ENCODE results near the gene SCP2. TPM values are rescaled to one million over a fixed set of nuclear protein-coding genes. Genes with fewer than 3 reads are reported as not detected.

Gene SCP2
- total RNA-seq, 1 donor from 2014 or later = 89.8 TPM

GRCh38 chr1:53037159-53037558 is 110.1 kb downstream of the SCP2 start:
- TF ChIP-seq CTCF (IDR thresholded peaks at IDR 0.05; ENCODE audit: insufficient read depth, low read depth, low read length) = no peak
- H3K27ac ChIP-seq (ENCODE audit: low read depth, low read length) = no peak overlapping the region
- Mint-ChIP-seq H3K9me3 (ENCODE audit: unreplicated experiment) (no peaks in the 10 kb centered on the region), H3K4me1 (ENCODE audit: low read depth, unreplicated experiment) (no peaks in the 10 kb centered on the region), H3K36me3 (ENCODE audit: low read depth, unreplicated experiment) (peaks cover 13% of the 10 kb centered on the region), H3K4me3 (ENCODE audit: unreplicated experiment) (no peak overlapping the region), H3K27ac (ENCODE audit: unreplicated experiment) (no peak overlapping the region), H3K27me3 (ENCODE audit: low read depth, unreplicated experiment) (no peaks in the 10 kb centered on the region)
- H3K4me2 ChIP-seq (ENCODE audit: low read length) = no peak overlapping the region
- no peak overlapping the region for H3K4me3 ChIP-seq (ENCODE audit: insufficient read depth, low read depth, low read length)
- no peaks in the 10 kb centered on the region for H4K20me1 ChIP-seq (ENCODE audit: insufficient read depth, low read length)
- FAIRE-seq = no peak
- peaks cover 11% of the 10 kb centered on the region for H3K36me3 ChIP-seq (ENCODE audit: insufficient read depth, low read length)
- H3K4me1 ChIP-seq (ENCODE audit: insufficient read depth, low read length) = no peaks in the 10 kb centered on the region
- no peak for DNase-seq (ENCODE audit: low read depth)
- no peaks in the 10 kb centered on the region for H3K9me3 ChIP-seq (ENCODE audit: insufficient read depth, low read depth, low read length)
- no peak overlapping the region for H2AFZ ChIP-seq (ENCODE audit: low read depth, low read length)
- no peaks in the 10 kb centered on the region for H3K27me3 ChIP-seq (ENCODE audit: insufficient read depth, low read length)
- no peaks in the 10 kb centered on the region for H3K79me2 ChIP-seq (ENCODE audit: insufficient read depth, low read length)
- H3K9ac ChIP-seq (ENCODE audit: low read length) = no peak overlapping the region

GRCh38 chr1:53038566-53038965 is 111.5 kb downstream of the SCP2 start:
- DNase-seq (ENCODE audit: low read depth) = no peak
- TF ChIP-seq EZH2 (IDR thresholded peaks at IDR 0.05; ENCODE audit: insufficient read depth, low read length) = no peak
- no peak for TF ChIP-seq CTCF (IDR thresholded peaks at IDR 0.05; ENCODE audit: insufficient read depth, low read depth, low read length)
- no peak overlapping the region for H3K4me3 ChIP-seq (ENCODE audit: insufficient read depth, low read depth, low read length)
- H3K4me2 ChIP-seq (ENCODE audit: low read length) = no peak overlapping the region
- no peaks in the 10 kb centered on the region for H4K20me1 ChIP-seq (ENCODE audit: insufficient read depth, low read length)
- no peaks in the 10 kb centered on the region for H3K9me3 Mint-ChIP-seq (ENCODE audit: unreplicated experiment)
- FAIRE-seq = no peak
- H3K9ac ChIP-seq (ENCODE audit: low read length) = no peak overlapping the region
- H2AFZ ChIP-seq (ENCODE audit: low read depth, low read length) = no peak overlapping the region
- no peak overlapping the region for H3K27ac Mint-ChIP-seq (ENCODE audit: unreplicated experiment)
- H3K27ac ChIP-seq (ENCODE audit: low read depth, low read length) = no peak overlapping the region
- H3K79me2 ChIP-seq (ENCODE audit: insufficient read depth, low read length) = no peaks in the 10 kb centered on the region
- no peaks in the 10 kb centered on the region for H3K27me3 ChIP-seq (ENCODE audit: insufficient read depth, low read length)
- H3K36me3 Mint-ChIP-seq (ENCODE audit: low read depth, unreplicated experiment) = peaks cover 11% of the 10 kb centered on the region
- peaks cover 3% of the 10 kb centered on the region for H3K4me1 ChIP-seq (ENCODE audit: insufficient read depth, low read length)
- H3K36me3 ChIP-seq (ENCODE audit: insufficient read depth, low read length) = peaks cover 9% of the 10 kb centered on the region
- H3K4me1 Mint-ChIP-seq (ENCODE audit: low read depth, unreplicated experiment) = no peaks in the 10 kb centered on the region
- no peaks in the 10 kb centered on the region for H3K9me3 ChIP-seq (ENCODE audit: insufficient read depth, low read depth, low read length)
- no peaks in the 10 kb centered on the region for H3K27me3 Mint-ChIP-seq (ENCODE audit: low read depth, unreplicated experiment)
- H3K4me3 Mint-ChIP-seq (ENCODE audit: unreplicated experiment) = no peak overlapping the region

- no peaks in the 10 kb centered on the region for H3K9me3 Mint-ChIP-seq (ENCODE audit: unreplicated experiment)
These were observed 116.2 kb downstream of the SCP2 start for GRCh38 chr1:53043271-53043670.

More at GRCh38 chr1:53043271-53043670, 116.2 kb downstream of the SCP2 start:
- Mint-ChIP-seq H3K36me3 (ENCODE audit: low read depth, unreplicated experiment) (peaks cover 11% of the 10 kb centered on the region), H3K27ac (ENCODE audit: unreplicated experiment) (no peak overlapping the region), H3K4me1 (ENCODE audit: low read depth, unreplicated experiment) (peaks cover 13% of the 10 kb centered on the region), H3K27me3 (ENCODE audit: low read depth, unreplicated experiment) (no peaks in the 10 kb centered on the region), H3K4me3 (ENCODE audit: unreplicated experiment) (no peak overlapping the region)
- Histone ChIP-seq H3K9me3 (ENCODE audit: insufficient read depth, low read depth, low read length) (no peaks in the 10 kb centered on the region), H2AFZ (ENCODE audit: low read depth, low read length) (no peak overlapping the region), H3K27ac (ENCODE audit: low read depth, low read length) (peak overlapping the region; percentile 25), H3K9ac (ENCODE audit: low read length) (no peak overlapping the region), H3K27me3 (ENCODE audit: insufficient read depth, low read length) (no peaks in the 10 kb centered on the region), H3K4me3 (ENCODE audit: insufficient read depth, low read depth, low read length) (no peak overlapping the region), H3K4me2 (ENCODE audit: low read length) (peak overlapping the region; percentile 35), H3K4me1 (ENCODE audit: insufficient read depth, low read length) (peaks cover 21% of the 10 kb centered on the region), H3K36me3 (ENCODE audit: insufficient read depth, low read length) (peaks cover 9% of the 10 kb centered on the region), H3K79me2 (ENCODE audit: insufficient read depth, low read length) (no peaks in the 10 kb centered on the region), H4K20me1 (ENCODE audit: insufficient read depth, low read length) (no peaks in the 10 kb centered on the region)
- no peak for TF ChIP-seq EZH2 (IDR thresholded peaks at IDR 0.05; ENCODE audit: insufficient read depth, low read length)
- no peak for TF ChIP-seq CTCF (IDR thresholded peaks at IDR 0.05; ENCODE audit: insufficient read depth, low read depth, low read length)
- FAIRE-seq (peak; percentile 78), DNase-seq (ENCODE audit: low read depth) (peak; percentile 86)

Measured in astrocyte (in vitro differentiated cells and primary cell).